Gastroesophageal sphincter (tissue), 4 donors: ENCODE results near the gene SMDT1. TPM values are rescaled to one million over a fixed set of nuclear protein-coding genes. Genes with fewer than 3 reads are reported as not detected.
A peak's percentile ranks its signal among the peaks of the same experiment; 100 is the strongest.

Experiments used
- ATAC-seq: fragments of 150-250 bp; one replicate; pipeline ENCODE4 v1.9.1; 2016; ENCODE audit warnings: mild to moderate bottlenecking, moderate library complexity
- H3K27ac ChIP-seq, 4 donors: fragments of 200-600 bp; sonication (generic) in 3 of 4; 1 replicate in 3 of 4; 2 replicates in 1 of 4; pipeline ENCODE4 v1.5.1; 2016 to 2019
- H3K27me3 ChIP-seq: fragments of 200-600 bp; sonication (generic); one replicate; pipeline ENCODE4 v1.5.1; 2019
- H3K36me3 ChIP-seq, 2 donors: fragments of 200-600 bp; sonication (generic); one replicate each; pipeline ENCODE4 v1.5.1; 2019; ENCODE audit warnings: control low read depth in 1 of 2
- H3K4me1 ChIP-seq, 3 donors: fragments of 200-600 bp; sonication (generic); 1 replicate in 2 of 3; 2 replicates in 1 of 3; pipeline ENCODE4 v1.5.1; 2016 to 2019; ENCODE audit warnings: control low read depth in 2 of 3
- H3K4me3 ChIP-seq, 2 donors: fragments of 200-600 bp; sonication (generic); one replicate each; pipeline ENCODE4 v1.5.1; 2019; ENCODE audit warnings: mild to moderate bottlenecking in 1 of 2, moderate library complexity in 1 of 2
- H3K9me3 ChIP-seq, 3 donors: fragments of 200-600 bp; sonication (generic); one replicate each; pipeline ENCODE4 v1.5.1; 2017 to 2019; ENCODE audit warnings: control low read depth in 2 of 3
- EP300 ChIP-seq: sonication (generic); formaldehyde crosslinking; IDR thresholded peaks from one replicate; pipeline ENCODE4 v1.6.1; 2017; ENCODE audit warnings: antibody characterized with exemption, mild to moderate bottlenecking
- POLR2A ChIP-seq, 2 donors: fragments of 450-650 bp; IDR thresholded peaks; one replicate each; pipeline ENCODE4 v1.6.1; 2017; ENCODE audit warnings: antibody characterized with exemption in 2 of 2, mild to moderate bottlenecking in 2 of 2, moderate library complexity in 1 of 2
- POLR2AphosphoS5 ChIP-seq: sonication (generic); formaldehyde crosslinking; IDR thresholded peaks from one replicate; pipeline ENCODE4 v1.6.1; 2017; ENCODE audit warnings: antibody characterized with exemption
- WGBS, 2 donors: methylation state at CpG; one replicate each; pipeline ENCODE4 v1.1.5; 2018; ENCODE audit warnings: low coverage in 1 of 2; 5-methylcytosine and 5-hydroxymethylcytosine counted together
- total RNA-seq, 4 donors: library from RNA; depleted of rRNA; stranded (reverse); fragments of >200 nt; gene quantifications; one replicate each; pipeline ENCODE4 v1.1.0, GENCODE V29; 2016
- TF ChIP-seq, protein P1 (sequence below), 4 experiments: fragments of 200-600 bp in 2 of 4; fragments of 450-650 bp in 2 of 4; sonication (generic) in 1 of 4; IDR thresholded peaks; one replicate each; pipeline ENCODE4 v1.5.1; 2017 to 2019; ENCODE audit warnings: antibody characterized with exemption in 4 of 4, mild to moderate bottlenecking in 2 of 4, moderate library complexity in 2 of 4

SMDT1 gene
- total RNA-seq, 4 donors from 2014 or later, result 8.6 to 22.4 (median 19.4) TPM

DNA sequence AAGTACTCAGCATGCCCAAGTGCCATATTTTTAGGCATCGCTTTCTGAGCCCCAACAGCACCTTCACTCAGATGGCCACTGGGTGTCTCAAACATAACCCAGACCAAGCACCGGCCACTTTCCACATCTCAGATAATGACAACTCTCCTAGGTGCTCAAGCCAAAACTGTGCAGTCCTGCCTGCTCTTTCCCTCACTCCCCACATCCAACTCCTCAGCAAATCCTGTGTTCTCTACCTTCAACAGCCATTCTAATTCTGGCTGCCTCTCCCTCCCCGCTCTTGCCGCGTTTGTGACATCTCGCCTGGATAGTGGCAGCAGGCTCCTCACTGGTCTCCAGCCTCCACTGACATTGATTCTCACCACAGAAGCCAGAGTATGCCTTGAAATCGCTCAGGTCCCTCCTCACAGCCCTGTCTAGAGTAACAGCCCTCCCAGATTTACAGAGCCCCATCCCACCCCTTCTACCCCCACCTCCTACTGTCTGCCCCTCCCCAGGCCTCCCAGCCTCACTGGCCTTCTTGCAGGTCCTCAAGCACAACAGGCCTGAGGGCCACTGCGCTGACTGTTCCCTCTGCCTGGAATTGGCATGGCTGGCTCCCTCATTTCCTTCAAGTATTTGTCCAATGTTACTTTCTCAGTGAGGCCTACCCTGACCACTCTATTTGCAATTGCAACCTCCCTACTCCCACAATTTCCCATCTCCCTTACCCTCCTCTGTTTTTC is 6.7 kb upstream of the SMDT1 start:
- Histone ChIP-seq H3K4me3 (no peak overlapping the region), H3K36me3 (peaks cover 0 to 31% of the 10 kb centered on the region in 2 donors), H3K27ac (peak overlapping the region in 2 of 4 donors; percentile 31 to 42), H3K27me3 (no peaks in the 10 kb centered on the region), H3K4me1 (peaks cover 0 to 73% (median 17%) of the 10 kb centered on the region in 3 donors), H3K9me3 (no peaks in the 10 kb centered on the region)
- ATAC-seq, result no peak
- no peak for TF ChIP-seq EP300
- no peak for TF ChIP-seq POLR2A (IDR thresholded peaks at IDR 0.05)
- TF ChIP-seq, protein P1, sequence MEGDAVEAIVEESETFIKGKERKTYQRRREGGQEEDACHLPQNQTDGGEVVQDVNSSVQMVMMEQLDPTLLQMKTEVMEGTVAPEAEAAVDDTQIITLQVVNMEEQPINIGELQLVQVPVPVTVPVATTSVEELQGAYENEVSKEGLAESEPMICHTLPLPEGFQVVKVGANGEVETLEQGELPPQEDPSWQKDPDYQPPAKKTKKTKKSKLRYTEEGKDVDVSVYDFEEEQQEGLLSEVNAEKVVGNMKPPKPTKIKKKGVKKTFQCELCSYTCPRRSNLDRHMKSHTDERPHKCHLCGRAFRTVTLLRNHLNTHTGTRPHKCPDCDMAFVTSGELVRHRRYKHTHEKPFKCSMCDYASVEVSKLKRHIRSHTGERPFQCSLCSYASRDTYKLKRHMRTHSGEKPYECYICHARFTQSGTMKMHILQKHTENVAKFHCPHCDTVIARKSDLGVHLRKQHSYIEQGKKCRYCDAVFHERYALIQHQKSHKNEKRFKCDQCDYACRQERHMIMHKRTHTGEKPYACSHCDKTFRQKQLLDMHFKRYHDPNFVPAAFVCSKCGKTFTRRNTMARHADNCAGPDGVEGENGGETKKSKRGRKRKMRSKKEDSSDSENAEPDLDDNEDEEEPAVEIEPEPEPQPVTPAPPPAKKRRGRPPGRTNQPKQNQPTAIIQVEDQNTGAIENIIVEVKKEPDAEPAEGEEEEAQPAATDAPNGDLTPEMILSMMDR (IDR thresholded peaks at IDR 0.05), result no peak
- TF ChIP-seq POLR2AphosphoS5, result no peak
- WGBS, 2 donors, result 79 to 82% methylated on average over 5 to 8 of the region's 8 CpGs

GRCh38 chr22:42073621-42074041 is 5.9 kb upstream of the SMDT1 start:
- WGBS, 2 donors, result 67 to 96% methylated on average over 1 to 3 of the region's 14 CpGs
- ATAC-seq, result no peak

GRCh38 chr22:42074132-42074811 is 5.2 kb upstream of the SMDT1 start, which contains the start of gene PHETA2:
Gene PHETA2, plus strand, starts transcription at chr22:42074248. Its CDS starts 3,046 bp downstream, at chr22:42077294.
- H3K4me3 ChIP-seq, result peak within 1 kb of the TSS; percentile 65 to 83
- peaks cover 5 to 73% (median 27%) of the 10 kb centered on the region in 3 donors for H3K4me1 ChIP-seq
- H3K9me3 ChIP-seq, result no peaks in the 10 kb centered on the region
- TF ChIP-seq, protein P1 (IDR thresholded peaks at IDR 0.05), result peak in 3 of 4 experiments; percentile 52 to 62 (median 57)
- no peak for TF ChIP-seq EP300
- TF ChIP-seq POLR2A (IDR thresholded peaks at IDR 0.05), result peak; percentile 19 to 20
- no peak for TF ChIP-seq POLR2AphosphoS5
- H3K27me3 ChIP-seq, result no peaks in the 10 kb centered on the region
- peak within 1 kb of the TSS; percentile 81 to 95 (median 94) for H3K27ac ChIP-seq
- 0% methylated on average over 1 of the region's 55 CpGs; no CpG with 5 or more reads in 1 of the 2 donors for WGBS, 2 donors
- peaks cover 0 to 27% of the 10 kb centered on the region in 2 donors for H3K36me3 ChIP-seq
- ATAC-seq, result no peak

More at GRCh38 chr22:42073621-42074041, 5.9 kb upstream of the SMDT1 start:
- H3K27ac ChIP-seq, result peak overlapping the region; percentile 81 to 95 (median 94)
- peaks cover 0 to 27% of the 10 kb centered on the region in 2 donors for H3K36me3 ChIP-seq
- no peaks in the 10 kb centered on the region for H3K27me3 ChIP-seq
- no peaks in the 10 kb centered on the region for H3K9me3 ChIP-seq
- peaks cover 5 to 75% (median 26%) of the 10 kb centered on the region in 3 donors for H3K4me1 ChIP-seq
- H3K4me3 ChIP-seq, result peak overlapping the region; percentile 65 to 83
- no peak for TF ChIP-seq EP300

GRCh38 chr22:42074846-42075676 is 4.4 kb upstream of the SMDT1 start:
- Histone ChIP-seq H3K9me3 (no peaks in the 10 kb centered on the region), H3K4me1 (peaks cover 5 to 66% (median 22%) of the 10 kb centered on the region in 3 donors), H3K4me3 (peak overlapping the region; percentile 65 to 83), H3K27me3 (no peaks in the 10 kb centered on the region), H3K36me3 (peaks cover 0 to 27% of the 10 kb centered on the region in 2 donors), H3K27ac (peak overlapping the region; percentile 81 to 95 (median 94))
- no peak for ATAC-seq
- TF ChIP-seq, protein P1 (IDR thresholded peaks at IDR 0.05), result no peak
- TF ChIP-seq EP300, result no peak
- no peak for TF ChIP-seq POLR2AphosphoS5
- TF ChIP-seq POLR2A (IDR thresholded peaks at IDR 0.05), result no peak
- WGBS, 2 donors, result 0 to 51% methylated on average over 1 to 9 of the region's 9 CpGs
